Measurements from ENCODE around the gene ERMP1.

The ERMP1 gene

DNA sequence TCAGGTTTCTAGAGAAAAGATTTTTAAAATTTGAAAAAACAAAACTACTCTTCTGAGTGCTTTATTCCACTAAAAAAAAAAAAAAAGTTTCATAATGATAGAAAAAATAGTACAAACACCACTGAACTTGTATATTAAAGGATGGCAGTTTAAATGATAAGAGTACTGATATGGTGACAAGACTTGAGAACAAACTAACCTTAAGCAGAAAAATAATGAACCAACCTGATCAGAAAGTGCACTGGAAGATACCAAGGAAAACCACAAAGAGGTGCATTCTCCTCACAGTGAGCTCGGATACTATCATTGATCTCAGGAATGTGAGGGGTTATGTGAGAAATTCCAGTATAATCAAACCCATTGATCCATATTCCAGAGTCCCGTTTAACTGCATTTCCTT, 34.3 kb downstream of the ERMP1 start:
- H2BK5ac ChIP-seq (ENCODE audit: low read length) = no peak overlapping the region
- no peaks in the 10 kb centered on the region for H3K79me1 ChIP-seq (ENCODE audit: low read depth, low read length)
- no peak for DNase-seq (ENCODE audit: low spot score)
- no peak overlapping the region for H2AK5ac ChIP-seq (ENCODE audit: low read depth, low read length)
- H3K9me3 ChIP-seq (replicated peaks in 1 of 2; ENCODE audit: control insufficient read depth in 2 of 2, insufficient read depth in 1 of 2, low read depth in 1 of 2, low read length in 2 of 2) = no peaks in the 10 kb centered on the region
- no peak overlapping the region for H2BK15ac ChIP-seq (ENCODE audit: low read length)
- no peak overlapping the region for H4K91ac ChIP-seq (ENCODE audit: low read depth, low read length, poor library complexity)
- no peaks in the 10 kb centered on the region for H3K4me1 ChIP-seq (ENCODE audit: control insufficient read depth in 2 of 2, insufficient read depth in 1 of 2, low read depth in 1 of 2, low read length in 2 of 2)
- H2BK12ac ChIP-seq (ENCODE audit: low read length) = no peak overlapping the region
- WGBS, 2 donors (ENCODE audit: extremely low coverage in 2 of 2, insufficient read length in 2 of 2, insufficient replicate concordance in 1 of 2) = no CpG with 5 or more reads among the region's 2 CpGs
- H3K23ac ChIP-seq (ENCODE audit: low read depth, low read length, poor library complexity) = no peak overlapping the region
- no peaks in the 10 kb centered on the region for H3K27me3 ChIP-seq (ENCODE audit: control insufficient read depth in 3 of 3, insufficient read depth in 3 of 3, low read depth in 1 of 3, low read length in 3 of 3)
- H3K4me3 ChIP-seq (ENCODE audit: low read length in 2 of 2) = no peak overlapping the region
- no peak overlapping the region for H3K14ac ChIP-seq (ENCODE audit: low read length)
- H4K8ac ChIP-seq (ENCODE audit: low read depth, low read length) = no peak overlapping the region
- no peak overlapping the region for H3K4me2 ChIP-seq (ENCODE audit: insufficient read depth, low read length, poor library complexity, severe bottlenecking)
- H3K4ac ChIP-seq (ENCODE audit: low read length) = no peak overlapping the region
- H3K18ac ChIP-seq (ENCODE audit: low read length) = no peak overlapping the region
- H3K9ac ChIP-seq (ENCODE audit: low read depth, low read length, poor library complexity) = no peak overlapping the region
- H2BK120ac ChIP-seq (ENCODE audit: low read depth, low read length) = no peak overlapping the region
- no peak overlapping the region for H2AFZ ChIP-seq (ENCODE audit: low read length)
- no peak overlapping the region for H3K27ac ChIP-seq (replicated peaks; ENCODE audit: low read length)
- no peaks in the 10 kb centered on the region for H3K36me3 ChIP-seq (replicated peaks in 1 of 2; ENCODE audit: control insufficient read depth in 2 of 2, insufficient read depth in 2 of 2, low read length in 2 of 2)

DNA sequence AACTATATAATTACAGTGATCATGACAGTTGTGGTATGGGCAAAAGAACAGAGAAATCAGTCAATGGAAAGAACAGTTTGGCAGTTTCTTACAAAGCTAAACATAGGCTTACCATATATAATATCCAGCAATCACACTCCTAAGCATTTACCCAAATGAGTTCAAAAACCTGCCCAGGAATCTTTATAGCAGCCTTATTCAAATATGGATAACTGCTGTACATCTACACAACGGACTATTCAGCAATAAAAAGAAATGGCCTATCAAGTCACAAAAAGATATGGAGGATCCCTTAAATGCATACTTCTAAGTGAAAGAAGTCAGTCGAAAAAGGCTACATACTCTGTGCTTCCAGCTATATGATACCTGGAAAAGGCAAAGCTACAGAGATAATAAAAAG, 36.6 kb downstream of the ERMP1 start:
- Histone ChIP-seq H3K9ac (ENCODE audit: low read depth, low read length, poor library complexity) (no peak overlapping the region), H3K9me3 (replicated peaks in 1 of 2; ENCODE audit: control insufficient read depth in 2 of 2, insufficient read depth in 1 of 2, low read depth in 1 of 2, low read length in 2 of 2) (peaks cover 0 to 1% of the 10 kb centered on the region in 2 donors), H4K8ac (ENCODE audit: low read depth, low read length) (no peak overlapping the region), H3K27ac (replicated peaks; ENCODE audit: low read length) (no peak overlapping the region), H2BK15ac (ENCODE audit: low read length) (no peak overlapping the region), H3K4me3 (ENCODE audit: low read length in 2 of 2) (no peak overlapping the region), H3K27me3 (ENCODE audit: control insufficient read depth in 3 of 3, insufficient read depth in 3 of 3, low read depth in 1 of 3, low read length in 3 of 3) (no peaks in the 10 kb centered on the region), H2BK120ac (ENCODE audit: low read depth, low read length) (no peak overlapping the region), H4K91ac (ENCODE audit: low read depth, low read length, poor library complexity) (no peak overlapping the region), H3K36me3 (replicated peaks in 1 of 2; ENCODE audit: control insufficient read depth in 2 of 2, insufficient read depth in 2 of 2, low read length in 2 of 2) (no peaks in the 10 kb centered on the region), H3K14ac (ENCODE audit: low read length) (no peak overlapping the region), H3K18ac (ENCODE audit: low read length) (no peak overlapping the region), H3K4me2 (ENCODE audit: insufficient read depth, low read length, poor library complexity, severe bottlenecking) (no peak overlapping the region), H3K23ac (ENCODE audit: low read depth, low read length, poor library complexity) (no peak overlapping the region), H3K4ac (ENCODE audit: low read length) (no peak overlapping the region), H2AFZ (ENCODE audit: low read length) (no peak overlapping the region), H2AK5ac (ENCODE audit: low read depth, low read length) (no peak overlapping the region), H2BK5ac (ENCODE audit: low read length) (no peak overlapping the region), H2BK12ac (ENCODE audit: low read length) (no peak overlapping the region), H3K79me1 (ENCODE audit: low read depth, low read length) (no peaks in the 10 kb centered on the region), H3K4me1 (ENCODE audit: control insufficient read depth in 2 of 2, insufficient read depth in 1 of 2, low read depth in 1 of 2, low read length in 2 of 2) (no peaks in the 10 kb centered on the region)
- DNase-seq (ENCODE audit: low spot score) = no peak
- WGBS, 2 donors (ENCODE audit: extremely low coverage in 2 of 2, insufficient read length in 2 of 2, insufficient replicate concordance in 1 of 2) = no CpG with 5 or more reads among the region's 2 CpGs

DNA sequence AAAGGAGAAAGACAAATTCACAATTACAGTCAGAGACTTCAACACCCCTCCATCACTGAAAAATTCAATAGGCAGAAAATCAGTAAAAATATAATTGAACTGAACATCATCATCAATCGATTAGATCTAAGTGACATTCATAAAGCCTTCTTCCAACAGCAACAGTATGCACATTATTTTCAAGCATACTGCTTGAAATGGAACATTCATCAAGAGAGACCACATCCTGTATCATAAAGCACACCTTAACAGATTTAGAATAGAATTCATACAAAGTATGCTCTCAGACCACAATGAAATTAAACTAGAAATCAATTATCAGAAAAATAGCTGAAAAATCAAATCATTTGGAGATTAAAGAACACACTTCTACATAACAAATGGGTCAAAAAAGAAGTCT, 39.1 kb downstream of the ERMP1 start:
- no peak overlapping the region for H3K18ac ChIP-seq (ENCODE audit: low read length)
- no peak overlapping the region for H4K91ac ChIP-seq (ENCODE audit: low read depth, low read length, poor library complexity)
- H2BK12ac ChIP-seq (ENCODE audit: low read length) = no peak overlapping the region
- H2BK15ac ChIP-seq (ENCODE audit: low read length) = no peak overlapping the region
- no peak overlapping the region for H3K23ac ChIP-seq (ENCODE audit: low read depth, low read length, poor library complexity)
- no peak overlapping the region for H3K4me3 ChIP-seq (ENCODE audit: low read length in 2 of 2)
- no peak overlapping the region for H3K9ac ChIP-seq (ENCODE audit: low read depth, low read length, poor library complexity)
- no peak overlapping the region for H3K27ac ChIP-seq (replicated peaks; ENCODE audit: low read length)
- no peak overlapping the region for H2BK120ac ChIP-seq (ENCODE audit: low read depth, low read length)
- peaks cover 0 to 2% of the 10 kb centered on the region in 2 donors for H3K36me3 ChIP-seq (replicated peaks in 1 of 2; ENCODE audit: control insufficient read depth in 2 of 2, insufficient read depth in 2 of 2, low read length in 2 of 2)
- H3K4ac ChIP-seq (ENCODE audit: low read length) = no peak overlapping the region
- H2BK5ac ChIP-seq (ENCODE audit: low read length) = no peak overlapping the region
- H2AFZ ChIP-seq (ENCODE audit: low read length) = no peak overlapping the region
- no peaks in the 10 kb centered on the region for H3K4me1 ChIP-seq (ENCODE audit: control insufficient read depth in 2 of 2, insufficient read depth in 1 of 2, low read depth in 1 of 2, low read length in 2 of 2)
- peaks cover 2 to 6% of the 10 kb centered on the region in 2 donors for H3K9me3 ChIP-seq (replicated peaks in 1 of 2; ENCODE audit: control insufficient read depth in 2 of 2, insufficient read depth in 1 of 2, low read depth in 1 of 2, low read length in 2 of 2)
- no peak overlapping the region for H4K8ac ChIP-seq (ENCODE audit: low read depth, low read length)
- H3K4me2 ChIP-seq (ENCODE audit: insufficient read depth, low read length, poor library complexity, severe bottlenecking) = no peak overlapping the region
- WGBS, 2 donors (ENCODE audit: extremely low coverage in 2 of 2, insufficient read length in 2 of 2, insufficient replicate concordance in 1 of 2) = no CpG with 5 or more reads among the region's 1 CpG
- DNase-seq (ENCODE audit: low spot score) = no peak
- no peak overlapping the region for H3K14ac ChIP-seq (ENCODE audit: low read length)
- H2AK5ac ChIP-seq (ENCODE audit: low read depth, low read length) = no peak overlapping the region
- H3K79me1 ChIP-seq (ENCODE audit: low read depth, low read length) = no peaks in the 10 kb centered on the region
- H3K27me3 ChIP-seq (ENCODE audit: control insufficient read depth in 3 of 3, insufficient read depth in 3 of 3, low read depth in 1 of 3, low read length in 3 of 3) = no peaks in the 10 kb centered on the region

DNA sequence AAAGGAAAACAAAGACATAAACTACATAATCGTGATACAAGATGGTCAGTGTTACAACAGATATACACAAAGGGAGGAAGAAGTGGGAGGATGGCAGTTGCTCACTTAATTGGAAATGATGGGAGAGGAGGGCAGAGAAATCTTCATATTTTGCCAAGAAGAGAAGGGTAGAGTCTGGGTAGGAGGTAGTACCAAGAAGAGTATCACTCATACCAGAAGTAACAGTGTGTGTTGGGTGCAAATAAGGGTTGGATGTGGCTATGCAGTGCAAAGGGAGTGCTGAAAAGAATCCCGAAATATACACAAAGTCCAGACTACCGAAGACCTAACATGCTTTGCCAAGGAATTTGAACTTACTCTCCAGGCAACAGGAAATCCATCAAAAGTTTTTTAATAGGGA, 41.0 kb downstream of the ERMP1 start:
- Histone ChIP-seq H4K8ac (ENCODE audit: low read depth, low read length) (no peak overlapping the region), H3K4me3 (ENCODE audit: low read length in 2 of 2) (no peak overlapping the region), H3K27ac (replicated peaks; ENCODE audit: low read length) (no peak overlapping the region), H4K91ac (ENCODE audit: low read depth, low read length, poor library complexity) (no peak overlapping the region), H3K23ac (ENCODE audit: low read depth, low read length, poor library complexity) (no peak overlapping the region), H3K27me3 (ENCODE audit: control insufficient read depth in 3 of 3, insufficient read depth in 3 of 3, low read depth in 1 of 3, low read length in 3 of 3) (no peaks in the 10 kb centered on the region), H3K79me1 (ENCODE audit: low read depth, low read length) (no peaks in the 10 kb centered on the region), H2BK12ac (ENCODE audit: low read length) (no peak overlapping the region), H2BK15ac (ENCODE audit: low read length) (no peak overlapping the region), H3K9ac (ENCODE audit: low read depth, low read length, poor library complexity) (no peak overlapping the region), H3K4me1 (ENCODE audit: control insufficient read depth in 2 of 2, insufficient read depth in 1 of 2, low read depth in 1 of 2, low read length in 2 of 2) (no peaks in the 10 kb centered on the region), H2BK5ac (ENCODE audit: low read length) (no peak overlapping the region), H3K18ac (ENCODE audit: low read length) (no peak overlapping the region), H3K36me3 (replicated peaks in 1 of 2; ENCODE audit: control insufficient read depth in 2 of 2, insufficient read depth in 2 of 2, low read length in 2 of 2) (peaks cover 0 to 2% of the 10 kb centered on the region in 2 donors), H2BK120ac (ENCODE audit: low read depth, low read length) (no peak overlapping the region), H2AFZ (ENCODE audit: low read length) (no peak overlapping the region), H3K4me2 (ENCODE audit: insufficient read depth, low read length, poor library complexity, severe bottlenecking) (no peak overlapping the region), H3K9me3 (replicated peaks in 1 of 2; ENCODE audit: control insufficient read depth in 2 of 2, insufficient read depth in 1 of 2, low read depth in 1 of 2, low read length in 2 of 2) (peaks cover 2 to 6% of the 10 kb centered on the region in 2 donors), H3K4ac (ENCODE audit: low read length) (no peak overlapping the region), H2AK5ac (ENCODE audit: low read depth, low read length) (no peak overlapping the region), H3K14ac (ENCODE audit: low read length) (no peak overlapping the region)
- no peak for DNase-seq (ENCODE audit: low spot score)
- no CpG with 5 or more reads among the region's 3 CpGs for WGBS, 2 donors (ENCODE audit: extremely low coverage in 2 of 2, insufficient read length in 2 of 2, insufficient replicate concordance in 1 of 2)

Measured in neuronal stem cell (in vitro differentiated cells).